ENCODE measurements around the gene KRTAP5-5. TPM values are rescaled to one million over a fixed set of nuclear protein-coding genes. Genes with fewer than 3 reads are reported as not detected.

The KRTAP5-5 gene
- total and polyA plus RNA-seq, 4 donors = not detected

DNA sequence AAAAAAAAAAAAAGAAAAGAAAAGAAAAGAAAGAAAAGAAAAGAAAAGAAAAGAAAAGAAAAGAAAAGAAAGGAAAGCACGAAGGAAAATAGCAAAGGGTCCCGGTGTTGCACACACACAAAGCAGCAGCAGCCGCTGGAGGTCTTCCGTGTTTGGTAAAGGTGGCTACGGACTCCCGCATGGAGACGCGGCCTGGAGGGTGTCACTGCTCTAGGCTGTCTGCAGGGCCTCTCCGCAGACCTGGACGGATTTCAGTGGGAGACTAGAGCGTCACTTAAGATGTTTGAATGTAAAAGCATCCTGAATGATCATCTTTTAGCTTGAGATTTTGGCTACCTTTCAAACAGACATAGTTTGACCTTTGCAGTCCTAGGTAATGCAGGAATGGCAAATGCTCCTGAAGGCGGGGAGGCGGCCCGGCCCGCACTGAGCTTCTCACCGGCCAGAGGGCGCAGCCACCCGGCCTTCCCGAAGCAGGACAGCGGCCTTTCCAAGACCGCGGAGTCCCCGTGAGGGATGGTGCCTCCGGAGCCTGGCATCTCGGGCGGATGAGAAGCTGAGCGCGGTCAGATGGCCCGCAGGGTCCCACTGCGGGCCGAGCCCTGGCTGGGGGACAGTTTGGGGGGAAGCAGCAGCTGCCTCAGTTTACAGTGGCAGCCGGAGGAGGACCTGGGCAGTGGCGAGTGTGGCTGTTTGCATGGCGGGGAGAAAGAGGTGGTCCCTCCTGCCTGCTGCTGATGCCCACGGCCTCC lies 18.5 kb downstream of the KRTAP5-5 start:
- Histone ChIP-seq H3K9me3 (ENCODE audit: control insufficient read depth in 4 of 4, low read length in 3 of 4) (no peaks in the 10 kb centered on the region), H3K9ac (ENCODE audit: low read depth in 1 of 2, low read length in 2 of 2) (no peak overlapping the region), H3K4me1 (ENCODE audit: control insufficient read depth in 4 of 4, insufficient read depth in 4 of 4, low read length in 3 of 4) (peaks cover 3 to 15% (median 7%) of the 10 kb centered on the region in 4 donors), H3K27me3 (ENCODE audit: control insufficient read depth in 4 of 4, insufficient read depth in 4 of 4, low read length in 3 of 4) (no peaks in the 10 kb centered on the region), H3K36me3 (ENCODE audit: control insufficient read depth in 4 of 4, insufficient read depth in 3 of 4, low read depth in 1 of 4, low read length in 3 of 4) (no peaks in the 10 kb centered on the region), H3K27ac (ENCODE audit: low read depth in 1 of 2, low read length in 2 of 2) (no peak overlapping the region), H3K4me3 (ENCODE audit: low read depth in 1 of 3, low read length in 3 of 3) (no peak overlapping the region)
- TF ChIP-seq, protein P1, sequence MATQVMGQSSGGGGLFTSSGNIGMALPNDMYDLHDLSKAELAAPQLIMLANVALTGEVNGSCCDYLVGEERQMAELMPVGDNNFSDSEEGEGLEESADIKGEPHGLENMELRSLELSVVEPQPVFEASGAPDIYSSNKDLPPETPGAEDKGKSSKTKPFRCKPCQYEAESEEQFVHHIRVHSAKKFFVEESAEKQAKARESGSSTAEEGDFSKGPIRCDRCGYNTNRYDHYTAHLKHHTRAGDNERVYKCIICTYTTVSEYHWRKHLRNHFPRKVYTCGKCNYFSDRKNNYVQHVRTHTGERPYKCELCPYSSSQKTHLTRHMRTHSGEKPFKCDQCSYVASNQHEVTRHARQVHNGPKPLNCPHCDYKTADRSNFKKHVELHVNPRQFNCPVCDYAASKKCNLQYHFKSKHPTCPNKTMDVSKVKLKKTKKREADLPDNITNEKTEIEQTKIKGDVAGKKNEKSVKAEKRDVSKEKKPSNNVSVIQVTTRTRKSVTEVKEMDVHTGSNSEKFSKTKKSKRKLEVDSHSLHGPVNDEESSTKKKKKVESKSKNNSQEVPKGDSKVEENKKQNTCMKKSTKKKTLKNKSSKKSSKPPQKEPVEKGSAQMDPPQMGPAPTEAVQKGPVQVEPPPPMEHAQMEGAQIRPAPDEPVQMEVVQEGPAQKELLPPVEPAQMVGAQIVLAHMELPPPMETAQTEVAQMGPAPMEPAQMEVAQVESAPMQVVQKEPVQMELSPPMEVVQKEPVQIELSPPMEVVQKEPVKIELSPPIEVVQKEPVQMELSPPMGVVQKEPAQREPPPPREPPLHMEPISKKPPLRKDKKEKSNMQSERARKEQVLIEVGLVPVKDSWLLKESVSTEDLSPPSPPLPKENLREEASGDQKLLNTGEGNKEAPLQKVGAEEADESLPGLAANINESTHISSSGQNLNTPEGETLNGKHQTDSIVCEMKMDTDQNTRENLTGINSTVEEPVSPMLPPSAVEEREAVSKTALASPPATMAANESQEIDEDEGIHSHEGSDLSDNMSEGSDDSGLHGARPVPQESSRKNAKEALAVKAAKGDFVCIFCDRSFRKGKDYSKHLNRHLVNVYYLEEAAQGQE (IDR thresholded peaks at IDR 0.05) = no peak
- TF ChIP-seq FOXA1 (IDR thresholded peaks at IDR 0.05) (no peak), YY1 (IDR thresholded peaks at IDR 0.05) (no peak), HNF4A (conservative IDR thresholded peaks at IDR 0.05) (no peak), FOXA2 (IDR thresholded peaks at IDR 0.05) (no peak)
- TF ChIP-seq, protein P2, sequence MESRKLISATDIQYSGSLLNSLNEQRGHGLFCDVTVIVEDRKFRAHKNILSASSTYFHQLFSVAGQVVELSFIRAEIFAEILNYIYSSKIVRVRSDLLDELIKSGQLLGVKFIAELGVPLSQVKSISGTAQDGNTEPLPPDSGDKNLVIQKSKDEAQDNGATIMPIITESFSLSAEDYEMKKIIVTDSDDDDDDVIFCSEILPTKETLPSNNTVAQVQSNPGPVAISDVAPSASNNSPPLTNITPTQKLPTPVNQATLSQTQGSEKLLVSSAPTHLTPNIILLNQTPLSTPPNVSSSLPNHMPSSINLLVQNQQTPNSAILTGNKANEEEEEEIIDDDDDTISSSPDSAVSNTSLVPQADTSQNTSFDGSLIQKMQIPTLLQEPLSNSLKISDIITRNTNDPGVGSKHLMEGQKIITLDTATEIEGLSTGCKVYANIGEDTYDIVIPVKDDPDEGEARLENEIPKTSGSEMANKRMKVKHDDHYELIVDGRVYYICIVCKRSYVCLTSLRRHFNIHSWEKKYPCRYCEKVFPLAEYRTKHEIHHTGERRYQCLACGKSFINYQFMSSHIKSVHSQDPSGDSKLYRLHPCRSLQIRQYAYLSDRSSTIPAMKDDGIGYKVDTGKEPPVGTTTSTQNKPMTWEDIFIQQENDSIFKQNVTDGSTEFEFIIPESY (IDR thresholded peaks at IDR 0.05) = no peak
- no peak for DNase-seq (ENCODE audit: low spot score)
- 93% methylated on average over 35 of the region's 35 CpGs for WGBS

DNA sequence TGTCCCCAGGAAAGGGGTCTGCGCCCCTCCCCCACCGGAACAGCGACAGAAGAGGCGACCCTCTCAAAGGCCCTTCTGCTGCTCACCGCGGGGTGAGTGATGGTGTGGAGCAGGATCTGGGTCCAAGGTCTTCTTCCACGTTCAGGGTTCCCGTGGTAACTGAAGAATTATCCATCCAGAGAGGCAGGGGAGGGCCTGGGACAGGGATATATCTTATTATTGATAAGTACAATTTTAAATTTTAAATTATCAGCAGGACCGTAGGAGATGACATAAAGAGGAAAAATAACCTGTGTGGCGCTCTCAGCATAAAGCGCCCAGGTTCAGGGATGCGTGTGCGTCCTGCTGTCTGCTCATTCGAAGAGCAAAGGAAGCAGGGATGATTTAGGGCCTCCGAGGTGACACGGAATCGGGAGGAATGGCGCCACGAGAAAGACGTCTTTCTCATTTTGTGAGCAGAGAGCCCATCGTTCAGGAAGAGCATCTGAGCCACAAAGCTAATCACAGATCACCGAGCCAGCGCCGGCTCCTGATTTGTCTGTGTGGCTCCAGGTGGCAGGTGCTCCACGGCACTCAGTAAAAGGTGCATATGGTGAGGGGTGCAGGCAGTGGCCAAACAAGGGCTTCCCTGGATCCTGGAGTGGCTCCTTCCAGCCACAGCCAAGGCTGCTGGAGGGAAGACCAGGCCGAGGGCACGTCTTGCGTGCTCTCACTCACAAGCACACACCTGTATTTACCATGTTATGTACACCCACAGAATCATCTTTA lies 19.3 kb downstream of the KRTAP5-5 start:
- no peak overlapping the region for H3K9ac ChIP-seq (ENCODE audit: low read depth in 1 of 2, low read length in 2 of 2)
- no peaks in the 10 kb centered on the region for H3K9me3 ChIP-seq (ENCODE audit: control insufficient read depth in 4 of 4, low read length in 3 of 4)
- peaks cover 10 to 22% (median 15%) of the 10 kb centered on the region in 4 donors for H3K4me1 ChIP-seq (ENCODE audit: control insufficient read depth in 4 of 4, insufficient read depth in 4 of 4, low read length in 3 of 4)
- H3K4me3 ChIP-seq (ENCODE audit: low read depth in 1 of 3, low read length in 3 of 3) = no peak overlapping the region
- H3K27ac ChIP-seq (ENCODE audit: low read depth in 1 of 2, low read length in 2 of 2) = no peak overlapping the region
- no peaks in the 10 kb centered on the region for H3K36me3 ChIP-seq (ENCODE audit: control insufficient read depth in 4 of 4, insufficient read depth in 3 of 4, low read depth in 1 of 4, low read length in 3 of 4)
- H3K27me3 ChIP-seq (ENCODE audit: control insufficient read depth in 4 of 4, insufficient read depth in 4 of 4, low read length in 3 of 4) = no peaks in the 10 kb centered on the region
- 90% methylated on average over 28 of the region's 28 CpGs for WGBS
- DNase-seq (ENCODE audit: low spot score) = no peak
- TF ChIP-seq GABPA (IDR thresholded peaks at IDR 0.05 in 1 of 2, conservative IDR thresholded peaks at IDR 0.05 in 1 of 2) = no peak
- TF ChIP-seq EGR1 (IDR thresholded peaks at IDR 0.05; ENCODE audit: low read depth in 2 of 2) = no peak
- no peak for TF ChIP-seq JUND (IDR thresholded peaks at IDR 0.05)
- no peak for TF ChIP-seq NR2F2 (IDR thresholded peaks at IDR 0.05)
- TF ChIP-seq HNF4G (IDR thresholded peaks at IDR 0.05) = no peak
- no peak for TF ChIP-seq TAF1 (conservative IDR thresholded peaks at IDR 0.05)
- no peak for TF ChIP-seq YY1 (IDR thresholded peaks at IDR 0.05)
- TF ChIP-seq, protein P1 (IDR thresholded peaks at IDR 0.05) = no peak
- no peak for TF ChIP-seq RAD21 (IDR thresholded peaks at IDR 0.05)
- no peak for TF ChIP-seq FOXA1 (IDR thresholded peaks at IDR 0.05)
- TF ChIP-seq, protein P3, sequence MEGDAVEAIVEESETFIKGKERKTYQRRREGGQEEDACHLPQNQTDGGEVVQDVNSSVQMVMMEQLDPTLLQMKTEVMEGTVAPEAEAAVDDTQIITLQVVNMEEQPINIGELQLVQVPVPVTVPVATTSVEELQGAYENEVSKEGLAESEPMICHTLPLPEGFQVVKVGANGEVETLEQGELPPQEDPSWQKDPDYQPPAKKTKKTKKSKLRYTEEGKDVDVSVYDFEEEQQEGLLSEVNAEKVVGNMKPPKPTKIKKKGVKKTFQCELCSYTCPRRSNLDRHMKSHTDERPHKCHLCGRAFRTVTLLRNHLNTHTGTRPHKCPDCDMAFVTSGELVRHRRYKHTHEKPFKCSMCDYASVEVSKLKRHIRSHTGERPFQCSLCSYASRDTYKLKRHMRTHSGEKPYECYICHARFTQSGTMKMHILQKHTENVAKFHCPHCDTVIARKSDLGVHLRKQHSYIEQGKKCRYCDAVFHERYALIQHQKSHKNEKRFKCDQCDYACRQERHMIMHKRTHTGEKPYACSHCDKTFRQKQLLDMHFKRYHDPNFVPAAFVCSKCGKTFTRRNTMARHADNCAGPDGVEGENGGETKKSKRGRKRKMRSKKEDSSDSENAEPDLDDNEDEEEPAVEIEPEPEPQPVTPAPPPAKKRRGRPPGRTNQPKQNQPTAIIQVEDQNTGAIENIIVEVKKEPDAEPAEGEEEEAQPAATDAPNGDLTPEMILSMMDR (IDR thresholded peaks at IDR 0.05; ENCODE audit: low read depth, low read length, missing input control) = no peak
- TF ChIP-seq SP1 (IDR thresholded peaks at IDR 0.05) = no peak
- TF ChIP-seq, protein P4, sequence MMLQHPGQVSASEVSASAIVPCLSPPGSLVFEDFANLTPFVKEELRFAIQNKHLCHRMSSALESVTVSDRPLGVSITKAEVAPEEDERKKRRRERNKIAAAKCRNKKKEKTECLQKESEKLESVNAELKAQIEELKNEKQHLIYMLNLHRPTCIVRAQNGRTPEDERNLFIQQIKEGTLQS (IDR thresholded peaks at IDR 0.05) = no peak
- no peak for TF ChIP-seq FOXA2 (IDR thresholded peaks at IDR 0.05)
- TF ChIP-seq, protein P5, sequence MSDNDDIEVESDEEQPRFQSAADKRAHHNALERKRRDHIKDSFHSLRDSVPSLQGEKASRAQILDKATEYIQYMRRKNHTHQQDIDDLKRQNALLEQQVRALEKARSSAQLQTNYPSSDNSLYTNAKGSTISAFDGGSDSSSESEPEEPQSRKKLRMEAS (IDR thresholded peaks at IDR 0.05) = no peak
- no peak for TF ChIP-seq RXRA (IDR thresholded peaks at IDR 0.05)
- TF ChIP-seq HNF4A (conservative IDR thresholded peaks at IDR 0.05) = no peak
